ENCODE results near the gene MB21D2.

GRCh38 chr3:192863091-192863420, 54.6 kb downstream of the MB21D2 start:
- TF ChIP-seq POLR2A (IDR thresholded peaks at IDR 0.05) (no peak), CTCF (IDR thresholded peaks at IDR 0.05) (no peak)
